ENCODE data around the gene AHSG. TPM values are rescaled to one million over a fixed set of nuclear protein-coding genes. Genes with fewer than 3 reads are reported as not detected.

The AHSG gene
- total RNA-seq, 4 donors from 2014 or later, result 1.1 to 3.6 TPM; not detected in 2

GRCh38 chr3:186642014-186642413 lies 29.2 kb downstream of the AHSG start:
- in situ Hi-C loops (cut with MboI; ENCODE audit: low sequenced_read_pairs in 4 of 4) (no loop called here), intact Hi-C loops (cut with DNase I; ENCODE audit: low total_unique reads) (no loop called here)
- no peaks in the 10 kb centered on the region for H3K9me3 ChIP-seq
- H3K4me1 ChIP-seq, result no peaks in the 10 kb centered on the region
- peaks cover 0 to 8% (median 2%) of the 10 kb centered on the region in 3 donors for H3K27me3 ChIP-seq
- no peak overlapping the region for H3K4me3 ChIP-seq
- no peak overlapping the region for H3K27ac ChIP-seq
- TF ChIP-seq CTCF (IDR thresholded peaks at IDR 0.05 in 4 of 5, conservative IDR thresholded peaks at IDR 0.05 in 1 of 5), result no peak
- DNase-seq, result no peak
- no peaks in the 10 kb centered on the region for H3K36me3 ChIP-seq
- no peak for ATAC-seq

- no peak overlapping the region for H3K4me3 ChIP-seq
- no peaks in the 10 kb centered on the region for H3K4me1 ChIP-seq
- H3K27ac ChIP-seq, result no peak overlapping the region
- ATAC-seq (no peak), DNase-seq (no peak)
- intact Hi-C loops (cut with DNase I; ENCODE audit: low total_unique reads), result no loop called here
- H3K9me3 ChIP-seq, result no peaks in the 10 kb centered on the region
- in situ Hi-C loops (cut with MboI; ENCODE audit: low sequenced_read_pairs in 4 of 4), result no loop called here
- peaks cover 0 to 8% (median 2%) of the 10 kb centered on the region in 3 donors for H3K27me3 ChIP-seq
- no peak for TF ChIP-seq POLR2A (IDR thresholded peaks at IDR 0.05)
- no peak for TF ChIP-seq CTCF (IDR thresholded peaks at IDR 0.05 in 4 of 5, conservative IDR thresholded peaks at IDR 0.05 in 1 of 5)
- H3K36me3 ChIP-seq, result no peaks in the 10 kb centered on the region
These were observed 30.6 kb downstream of the AHSG start for GRCh38 chr3:186643493-186643892.

- H3K4me1 ChIP-seq, result no peaks in the 10 kb centered on the region
- no peak for TF ChIP-seq CTCF (IDR thresholded peaks at IDR 0.05 in 4 of 5, conservative IDR thresholded peaks at IDR 0.05 in 1 of 5)
- no peak for TF ChIP-seq POLR2A (IDR thresholded peaks at IDR 0.05)
- intact Hi-C loops (cut with DNase I; ENCODE audit: low total_unique reads) (no loop called here), in situ Hi-C loops (cut with MboI; ENCODE audit: low sequenced_read_pairs in 4 of 4) (no loop called here)
- H3K4me3 ChIP-seq, result no peak overlapping the region
- ATAC-seq (no peak), DNase-seq (no peak)
- H3K27ac ChIP-seq, result no peak overlapping the region
- H3K36me3 ChIP-seq, result no peaks in the 10 kb centered on the region
- H3K27me3 ChIP-seq, result peaks cover 0 to 8% (median 2%) of the 10 kb centered on the region in 3 donors
- no peaks in the 10 kb centered on the region for H3K9me3 ChIP-seq
These were observed 31.8 kb downstream of the AHSG start for GRCh38 chr3:186644683-186645082.

- Histone ChIP-seq H3K4me1 (no peaks in the 10 kb centered on the region), H3K27ac (no peak overlapping the region), H3K27me3 (peaks cover 0 to 1% (median 0%) of the 10 kb centered on the region in 3 donors), H3K36me3 (no peaks in the 10 kb centered on the region), H3K9me3 (no peaks in the 10 kb centered on the region), H3K4me3 (no peak overlapping the region)
- DNase-seq (no peak), ATAC-seq (no peak)
- TF ChIP-seq POLR2A (IDR thresholded peaks at IDR 0.05) (no peak), CTCF (IDR thresholded peaks at IDR 0.05 in 4 of 5, conservative IDR thresholded peaks at IDR 0.05 in 1 of 5) (no peak)
- in situ Hi-C loops (cut with MboI; ENCODE audit: low sequenced_read_pairs in 4 of 4) (no loop called here), intact Hi-C loops (cut with DNase I; ENCODE audit: low total_unique reads) (no loop called here)
These were observed 33.2 kb downstream of the AHSG start for GRCh38 chr3:186646106-186646505.

- ATAC-seq, result no peak
- Histone ChIP-seq H3K36me3 (no peaks in the 10 kb centered on the region), H3K27me3 (no peaks in the 10 kb centered on the region), H3K4me1 (no peaks in the 10 kb centered on the region), H3K4me3 (no peak overlapping the region), H3K27ac (no peak overlapping the region), H3K9me3 (no peaks in the 10 kb centered on the region)
- in situ Hi-C loops (cut with MboI; ENCODE audit: low sequenced_read_pairs in 4 of 4), result no loop called here
- intact Hi-C loops (cut with DNase I; ENCODE audit: low total_unique reads), result no loop called here
- no peak for DNase-seq
- TF ChIP-seq POLR2A (IDR thresholded peaks at IDR 0.05), result no peak
- no peak for TF ChIP-seq CTCF (IDR thresholded peaks at IDR 0.05 in 4 of 5, conservative IDR thresholded peaks at IDR 0.05 in 1 of 5)
These were observed 34.0 kb downstream of the AHSG start for GRCh38 chr3:186646841-186647240.

Measured in gastrocnemius medialis (tissue), 4 donors.